NCI-H526 treated with DMSO at 0.1 percent for 48 hours (cell line): ENCODE measurements around the gene ACTBL2.
"Not testable (repeated sequence)": the region's sequence is repeated elsewhere in the genome, so short reads cannot be mapped to it uniquely, and the experiment has no call there.

Experiments
- DNase-seq: peaks from one replicate; lab custom pipeline; 2025; lab: John Stamatoyannopoulos, UW

Gene ACTBL2

DNA sequence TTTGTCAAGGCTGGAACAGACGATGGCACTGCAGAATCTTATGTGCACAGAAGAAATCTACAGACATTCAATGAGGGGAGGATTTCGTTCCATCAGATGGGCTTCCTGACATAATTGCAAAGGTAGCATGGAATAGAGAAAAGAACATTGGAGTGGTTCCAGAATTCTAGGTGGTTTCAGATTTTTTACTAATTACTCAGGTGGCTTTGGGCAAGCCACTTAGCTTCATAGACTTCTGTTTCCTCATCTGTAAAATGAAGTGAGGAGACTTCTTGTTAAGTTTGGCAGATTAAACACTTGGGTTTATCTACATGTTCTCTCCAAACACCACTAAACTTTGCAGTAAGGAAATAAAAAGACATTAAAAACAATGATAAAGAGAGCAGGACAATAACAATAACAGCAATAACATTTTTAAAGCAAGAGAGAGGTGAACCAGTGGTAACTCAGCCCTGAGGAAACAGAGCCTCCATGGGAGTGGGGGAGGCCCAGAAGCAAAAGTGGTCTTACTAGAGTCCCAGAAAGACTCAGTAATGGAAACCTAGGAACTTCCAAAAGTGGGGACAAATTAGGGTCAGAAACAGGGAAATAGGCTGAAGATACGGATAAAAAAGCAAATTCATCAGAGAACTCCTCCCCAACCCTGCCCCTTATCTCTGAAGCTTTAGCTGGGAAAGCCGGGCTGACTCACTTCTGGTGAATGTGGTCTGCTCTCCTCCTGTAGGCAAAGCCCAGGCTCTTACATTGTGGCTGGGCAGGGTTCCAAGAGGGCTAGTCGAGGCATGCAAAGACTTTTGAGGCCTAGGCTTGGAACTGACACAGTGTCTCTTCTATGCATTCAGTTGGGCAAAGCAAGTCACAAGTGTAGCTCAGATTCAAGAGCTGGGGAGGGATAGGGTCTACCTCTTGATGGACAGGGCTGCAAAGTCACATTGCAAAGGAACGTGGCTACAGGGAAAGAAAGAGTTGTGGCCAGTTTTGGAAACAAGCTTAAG, 11.8 kb upstream of the ACTBL2 start:
- DNase-seq, result no peak

DNA sequence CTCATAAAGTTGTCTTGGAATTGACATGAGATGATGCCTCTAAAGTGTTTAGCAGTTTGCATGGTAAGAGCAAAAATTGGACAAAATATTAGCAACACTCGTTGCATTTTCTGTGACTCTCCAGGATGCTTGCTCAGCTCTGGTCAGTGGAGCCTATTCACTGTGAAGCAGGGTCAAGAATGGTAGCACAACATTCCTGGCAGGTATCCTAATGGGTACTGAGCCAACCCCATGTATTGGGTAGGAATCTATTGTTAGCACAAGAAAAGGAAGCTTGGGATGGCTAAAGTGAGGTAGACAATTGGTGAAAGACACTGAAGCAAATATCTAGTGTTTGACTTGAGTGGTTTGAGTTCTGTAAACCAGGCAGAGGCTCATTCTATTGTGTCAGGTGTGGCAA, 10.4 kb upstream of the ACTBL2 start:
- DNase-seq, result no peak

DNA sequence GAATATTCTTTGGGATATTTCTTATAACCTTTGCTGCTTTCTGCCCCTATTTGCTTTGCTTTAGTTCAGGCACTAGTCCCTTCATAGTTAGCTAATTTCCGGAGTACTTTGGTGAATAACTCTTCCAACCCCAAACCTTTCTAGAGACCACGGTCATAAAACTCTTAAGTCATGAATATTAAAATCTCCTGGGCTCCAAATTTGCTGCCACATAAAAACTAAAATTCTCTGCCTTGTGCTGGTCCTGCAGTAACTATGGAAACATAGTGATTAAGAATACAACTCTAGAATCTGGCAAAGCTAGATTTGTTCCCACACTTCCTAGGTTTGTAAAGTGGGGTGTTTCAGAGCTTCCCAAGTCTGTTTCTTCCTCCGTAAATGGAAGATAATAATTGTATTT, 10.0 kb upstream of the ACTBL2 start:
- DNase-seq, result no peak

DNA sequence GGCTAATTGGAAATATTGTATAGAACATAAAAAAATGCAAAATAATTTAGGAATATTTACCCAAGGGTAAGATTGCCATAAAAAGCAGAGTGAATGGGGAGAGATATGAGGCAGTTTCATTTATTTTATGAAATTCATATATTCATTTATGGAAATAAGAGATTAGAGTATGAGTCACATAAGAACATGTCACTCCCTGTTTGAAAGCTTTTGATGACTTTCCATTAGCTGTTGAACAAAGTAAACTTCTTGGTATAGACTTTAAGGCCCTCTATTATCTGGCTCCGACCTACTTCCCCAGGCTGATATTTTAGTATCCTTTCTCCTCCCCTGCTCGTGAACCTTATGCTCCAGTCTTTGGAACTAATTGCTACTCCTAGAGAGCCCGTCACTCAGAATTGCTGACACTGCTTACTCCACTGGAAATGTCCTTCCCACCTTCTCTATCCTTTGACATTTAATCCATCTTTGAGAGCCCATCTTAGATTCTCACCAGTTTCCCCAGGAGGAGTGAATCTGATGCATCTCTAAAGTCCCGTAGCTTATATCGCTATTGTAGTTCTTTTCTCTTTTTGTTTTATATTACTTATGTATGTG, 8.9 kb upstream of the ACTBL2 start:
- no peak for DNase-seq

DNA sequence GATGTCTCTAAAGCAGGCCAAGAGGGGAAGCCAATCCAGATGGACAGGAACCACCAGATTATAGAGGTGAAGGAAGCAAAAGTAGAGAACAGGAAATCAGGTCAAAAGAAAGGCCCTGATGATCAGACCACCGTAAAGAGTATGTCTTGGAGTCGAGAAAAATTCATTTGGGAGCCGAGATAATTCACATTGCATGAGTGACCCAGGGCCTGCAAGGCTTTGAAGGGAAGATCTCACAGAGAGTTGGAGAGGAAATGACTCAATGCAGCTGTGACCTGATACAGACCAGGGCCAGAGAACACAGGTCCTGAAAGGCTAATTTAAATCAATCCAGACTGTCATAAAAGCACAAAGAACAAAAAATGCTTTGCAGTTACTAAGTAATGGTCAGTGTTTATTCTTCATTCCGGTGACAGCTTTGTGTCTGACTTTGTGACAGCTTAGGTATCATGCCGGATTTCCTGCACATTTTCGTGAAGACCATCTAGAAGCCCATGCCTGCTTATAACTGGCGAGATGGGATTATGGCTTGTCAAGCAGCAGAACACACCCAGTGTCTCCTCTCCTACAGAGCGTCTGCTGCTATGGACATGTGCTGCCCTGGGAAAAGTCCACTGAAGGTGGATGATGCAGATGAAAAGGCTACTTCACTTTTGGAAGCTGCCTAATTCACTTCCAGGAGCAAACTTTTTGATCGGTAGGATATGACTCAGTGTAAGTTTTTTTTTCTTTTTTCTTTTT, 5.8 kb upstream of the ACTBL2 start:
- no peak for DNase-seq

DNA sequence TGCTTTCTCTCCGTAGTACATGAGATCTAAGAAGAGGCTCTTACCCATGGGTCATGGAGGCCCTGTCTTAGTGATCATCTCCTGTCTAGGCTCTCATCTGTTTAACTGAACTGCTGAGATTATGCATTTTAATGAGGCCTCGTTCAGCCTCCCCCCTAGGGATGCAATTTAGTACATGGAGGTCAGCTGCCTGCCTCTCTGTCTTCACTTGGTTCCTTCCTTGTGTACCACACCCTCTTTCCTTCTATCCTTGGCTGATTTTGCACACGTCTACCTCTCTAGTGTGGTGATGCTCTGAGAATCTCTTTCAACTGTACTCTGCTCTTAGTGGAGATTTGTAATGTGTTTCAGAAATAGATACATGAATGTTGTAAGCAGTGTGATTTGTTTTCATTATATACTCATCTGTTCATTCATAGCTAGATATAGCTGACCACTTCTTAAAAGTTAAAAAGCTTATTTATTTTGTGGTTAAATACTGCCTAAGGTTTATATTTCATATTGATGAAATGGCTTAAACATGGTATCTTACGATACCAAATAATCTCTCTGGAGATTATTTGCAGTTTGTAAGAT, 3.5 kb upstream of the ACTBL2 start:
- DNase-seq, result no peak

DNA sequence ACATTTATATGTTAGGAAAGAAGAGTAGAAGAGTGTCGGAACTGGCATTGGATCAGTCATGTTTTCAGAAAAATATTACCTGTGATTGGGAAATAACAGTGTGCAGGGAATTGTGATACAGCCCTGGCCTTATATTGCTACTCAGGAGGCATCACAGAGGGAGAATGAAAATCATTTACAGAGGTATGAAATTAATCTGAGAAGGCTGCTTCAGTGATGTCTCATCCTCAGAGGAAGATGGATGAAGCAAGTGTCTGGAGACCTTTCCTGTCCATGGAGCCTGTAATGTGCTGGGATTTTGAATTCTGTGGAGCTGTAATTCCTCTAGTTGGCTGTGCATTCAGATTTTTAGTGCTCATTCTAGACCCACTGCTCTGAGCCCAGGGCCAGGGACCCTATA, 3.8 kb downstream of the ACTBL2 start:
- no peak for DNase-seq

DNA sequence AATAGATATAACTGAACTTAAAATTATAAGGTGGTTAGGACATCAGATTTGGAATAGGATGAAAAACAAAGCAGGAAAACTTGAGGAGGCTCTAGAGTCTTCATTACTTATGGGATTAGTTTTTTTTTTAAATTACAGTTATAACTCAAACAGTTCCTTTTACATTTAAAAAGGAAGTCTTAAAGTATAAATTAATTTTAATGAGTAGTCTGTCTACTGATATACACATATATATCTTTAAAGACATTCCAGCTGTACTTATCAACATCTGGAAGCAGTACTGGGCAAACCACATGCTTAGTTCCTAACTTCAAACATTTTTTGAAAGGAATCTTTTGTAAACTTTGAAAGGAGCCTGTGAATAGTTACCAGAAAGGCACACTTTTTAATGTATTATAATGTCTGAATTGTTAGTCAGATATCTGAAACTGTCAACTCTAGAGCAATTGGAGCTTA, 6.0 kb downstream of the ACTBL2 start:
- no peak for DNase-seq

DNA sequence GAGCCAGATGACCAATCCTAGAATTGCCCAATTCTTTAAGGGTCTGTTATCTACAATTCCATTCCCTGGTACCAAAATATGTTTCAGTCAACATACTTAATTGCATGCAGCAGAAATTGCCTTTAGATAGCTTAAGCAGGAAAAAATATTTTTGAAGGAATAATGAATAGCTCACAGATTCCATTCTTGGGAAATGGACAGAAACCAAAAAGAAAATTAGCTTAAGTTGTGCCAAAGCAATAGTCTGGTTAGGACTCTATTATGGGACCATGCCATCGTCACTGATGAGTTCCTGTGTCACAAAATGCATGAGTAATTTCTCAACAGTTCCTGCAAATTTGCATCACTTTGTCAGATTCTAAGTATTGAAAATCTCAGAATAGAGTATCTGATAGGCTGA, 12.3 kb downstream of the ACTBL2 start:
- DNase-seq, result no peak

DNA sequence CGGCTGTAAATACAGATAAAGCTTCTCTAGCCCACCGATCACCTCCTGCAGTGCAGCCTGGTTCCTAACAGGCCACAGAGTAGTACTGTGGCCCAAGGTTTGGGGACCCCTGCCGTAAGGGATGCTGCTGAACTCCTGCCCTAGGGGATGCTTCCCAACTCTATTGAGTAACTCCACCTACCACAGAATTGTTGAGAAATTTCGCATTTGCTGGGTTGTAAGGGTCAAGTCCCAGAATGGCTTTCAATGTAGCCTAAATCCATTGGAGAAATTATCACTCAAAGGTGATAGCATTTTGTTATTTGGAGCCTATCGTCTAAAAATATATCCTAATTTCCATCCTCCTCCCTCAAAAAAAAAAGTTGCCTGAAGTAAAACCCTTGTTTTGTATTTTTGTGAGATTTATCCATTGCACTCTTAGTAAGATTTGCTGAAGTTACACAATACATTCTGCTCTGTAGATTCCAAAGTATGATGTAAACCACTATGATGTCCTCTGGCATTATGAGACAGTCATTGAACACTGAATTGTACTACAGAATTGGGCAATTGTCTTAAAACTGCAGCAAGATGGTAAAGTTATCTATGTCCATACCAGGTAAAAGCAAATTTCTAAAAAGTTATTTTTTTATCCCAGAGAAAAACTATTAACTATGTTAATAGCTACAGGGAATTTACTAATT, 14.0 kb downstream of the ACTBL2 start:
- DNase-seq, result no peak

DNA sequence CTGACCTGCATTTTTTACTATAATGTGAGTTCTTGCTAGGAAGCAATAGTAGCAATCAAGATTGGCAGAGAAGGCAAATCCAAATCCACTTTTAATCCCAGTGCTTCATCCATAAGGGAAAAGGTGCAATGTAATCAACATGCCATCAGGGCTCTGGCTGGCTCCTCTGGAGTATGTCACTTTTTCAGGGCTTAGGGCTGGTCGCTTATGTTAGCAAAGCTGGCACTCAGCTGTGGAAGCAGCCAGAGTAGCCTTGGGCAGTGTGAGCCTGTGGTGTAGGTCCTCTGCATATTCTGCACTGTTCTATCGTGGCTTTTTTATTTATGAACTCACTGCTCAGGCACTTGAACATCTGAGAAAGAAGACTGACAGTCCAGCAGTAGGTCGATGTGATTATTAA, 16.1 kb downstream of the ACTBL2 start:
- DNase-seq, result no peak

DNA sequence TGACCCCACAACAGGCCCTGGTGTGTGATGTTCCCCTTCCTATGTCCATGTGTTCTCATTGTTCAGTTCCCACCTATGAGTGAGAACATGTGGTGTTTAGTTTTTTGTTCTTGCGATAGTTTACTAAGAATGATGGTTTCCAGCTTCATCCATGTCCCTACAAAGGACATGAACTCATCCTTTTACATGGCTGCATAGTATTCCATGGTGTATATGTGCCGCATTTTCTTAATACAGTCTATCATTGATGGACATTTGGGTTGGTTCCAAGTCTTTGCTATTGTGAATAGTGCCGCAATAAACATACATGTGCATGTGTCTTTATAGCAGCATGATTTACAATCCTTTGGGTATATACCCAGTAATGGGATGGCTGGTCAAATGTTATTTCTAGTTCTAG, 22.6 kb downstream of the ACTBL2 start:
- not testable (repeated sequence) for DNase-seq

DNA sequence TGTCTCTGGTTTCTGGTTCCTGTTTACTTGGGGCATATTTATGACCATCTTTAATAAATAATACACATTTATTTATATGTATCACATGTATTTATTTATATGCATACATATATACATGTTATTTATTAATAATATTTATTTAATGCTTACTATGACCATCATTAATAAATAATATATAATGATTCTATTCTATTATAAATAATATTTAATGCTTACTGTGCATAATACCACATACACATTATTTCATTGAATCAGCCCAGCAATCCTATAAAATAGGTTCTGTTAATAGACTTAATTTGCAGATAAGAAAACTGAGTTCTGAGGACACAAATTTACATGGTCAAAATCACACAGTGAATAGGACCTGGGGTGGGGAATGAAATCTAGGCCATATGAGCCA, 24.2 kb downstream of the ACTBL2 start:
- DNase-seq, result no peak

DNA sequence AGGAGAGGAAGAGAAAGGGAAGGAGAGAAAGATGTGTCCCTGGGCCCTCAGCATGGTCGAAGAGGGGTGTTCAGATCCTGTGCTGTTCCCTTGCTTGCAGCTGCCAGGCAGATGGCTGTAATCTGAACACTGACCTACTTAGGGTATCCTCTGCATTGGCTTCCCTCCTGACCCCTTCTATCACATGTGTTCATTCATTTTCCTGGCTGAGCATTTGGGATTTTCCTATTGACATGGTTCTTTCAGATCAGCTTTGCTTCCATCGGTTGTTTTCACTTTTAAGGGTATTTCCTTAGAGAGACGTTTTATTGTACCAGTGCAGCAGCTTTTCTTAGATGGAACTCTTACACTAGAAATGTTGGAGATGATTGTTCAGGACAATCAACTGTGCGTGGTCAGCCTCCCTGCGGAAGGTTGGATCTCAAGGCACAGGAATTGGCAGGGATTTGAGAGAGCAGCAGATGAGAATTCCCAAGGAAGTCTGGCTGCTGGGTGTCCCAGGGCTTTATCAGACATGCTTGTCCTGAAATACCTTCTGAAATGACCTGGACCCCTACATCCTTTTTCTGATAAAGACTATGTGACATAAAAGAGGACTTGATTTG, 26.0 kb downstream of the ACTBL2 start:
- DNase-seq, result no peak

DNA sequence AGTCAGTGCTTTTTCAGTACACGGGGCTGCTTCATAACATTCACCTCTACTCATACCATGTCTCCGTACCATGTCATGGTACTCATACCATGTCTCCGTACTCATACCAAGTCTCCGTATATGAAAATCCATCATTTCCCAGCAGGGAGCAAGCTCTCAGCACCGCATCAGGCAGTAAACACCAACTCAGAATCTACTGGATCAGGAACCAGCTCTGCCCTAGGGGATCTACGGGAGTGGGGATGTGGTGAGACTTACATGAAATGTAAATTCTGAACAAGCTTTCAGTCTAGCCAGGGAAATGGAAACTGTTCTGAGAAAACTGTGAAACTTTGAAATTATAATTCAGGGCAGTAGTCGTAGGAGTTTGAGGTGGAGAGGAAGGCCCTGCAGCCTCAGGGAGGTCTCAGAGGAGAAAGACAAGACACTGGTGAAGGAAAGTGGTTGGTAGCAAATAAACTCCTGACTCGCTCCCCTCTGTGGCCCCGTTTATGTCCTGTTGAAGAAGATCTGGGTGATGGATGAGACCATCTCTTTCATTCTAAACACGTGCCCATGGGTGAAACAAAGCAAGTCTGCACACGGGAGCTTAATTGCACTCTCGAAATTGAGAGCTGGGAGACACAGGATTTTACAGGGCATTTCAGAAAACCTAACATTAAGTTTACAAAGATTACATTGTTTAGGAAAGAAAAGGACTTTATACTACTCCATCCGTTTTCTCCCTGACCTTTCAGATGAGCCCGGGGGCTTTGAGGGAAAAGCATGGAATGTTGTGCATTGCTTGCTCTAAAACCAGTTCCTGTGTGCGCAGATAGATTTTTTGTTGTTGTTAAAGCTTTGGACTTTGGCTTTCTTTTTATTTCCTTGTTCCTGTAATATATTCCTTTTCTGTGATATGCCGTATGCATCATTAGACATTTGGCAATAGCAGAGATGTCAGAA, 26.8 kb downstream of the ACTBL2 start:
- DNase-seq, result no peak

DNA sequence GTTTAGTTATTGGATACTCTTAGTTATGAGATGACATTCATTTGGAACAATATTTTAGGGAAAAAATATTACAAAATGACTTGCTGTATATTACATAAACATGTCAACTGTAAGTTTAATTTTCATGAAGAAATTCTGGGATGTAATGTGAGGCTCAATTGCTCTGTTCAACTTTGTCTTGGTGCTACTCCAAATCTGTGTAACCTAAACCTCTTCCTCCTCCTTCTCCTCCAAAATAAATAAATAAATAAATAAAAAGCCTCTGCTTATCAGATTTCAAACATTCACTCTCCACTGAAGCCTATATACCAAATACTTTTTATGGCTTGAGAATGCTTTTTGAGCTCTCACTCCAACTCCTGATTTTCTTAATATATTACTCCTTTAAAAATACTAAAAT, 27.7 kb downstream of the ACTBL2 start:
- DNase-seq, result no peak

DNA sequence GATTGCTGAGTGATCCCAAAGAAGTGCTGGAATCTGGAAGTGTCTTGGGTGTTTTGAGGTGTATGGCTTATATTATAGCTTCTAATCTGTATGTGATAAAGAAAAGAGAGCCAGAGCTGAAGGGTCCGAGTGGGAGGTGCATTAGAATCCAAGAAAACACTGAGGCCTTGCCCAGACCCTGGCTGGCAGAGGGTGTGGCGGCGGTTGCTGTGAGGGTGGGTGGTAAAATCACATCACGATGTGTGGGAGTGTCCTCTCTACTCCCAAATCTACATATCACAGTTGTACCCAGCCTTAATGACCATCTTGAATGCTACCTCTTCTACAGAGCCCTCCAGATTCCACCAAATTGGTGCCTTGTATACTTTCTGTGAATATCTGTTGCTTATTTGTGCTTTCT, 28.9 kb downstream of the ACTBL2 start:
- DNase-seq, result no peak

DNA sequence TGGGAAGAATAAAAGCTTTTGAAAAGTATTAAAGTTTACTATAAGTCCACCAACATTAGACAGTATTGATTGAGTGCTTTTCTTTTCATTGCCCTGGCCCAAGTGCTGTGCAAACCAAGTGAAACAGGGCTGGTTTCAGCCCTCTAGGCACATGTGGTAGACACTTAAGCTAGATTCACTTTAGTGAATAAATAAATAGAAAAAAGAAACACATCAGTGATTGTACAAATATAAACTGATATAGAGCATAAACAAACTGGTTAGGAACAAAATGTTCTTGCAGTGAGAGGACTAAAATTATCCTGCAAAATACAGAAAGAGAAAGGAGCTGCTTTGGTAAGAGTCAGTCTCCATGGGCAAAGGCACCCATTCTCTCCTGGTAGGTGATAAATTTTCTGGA, 29.7 kb downstream of the ACTBL2 start:
- no peak for DNase-seq

DNA sequence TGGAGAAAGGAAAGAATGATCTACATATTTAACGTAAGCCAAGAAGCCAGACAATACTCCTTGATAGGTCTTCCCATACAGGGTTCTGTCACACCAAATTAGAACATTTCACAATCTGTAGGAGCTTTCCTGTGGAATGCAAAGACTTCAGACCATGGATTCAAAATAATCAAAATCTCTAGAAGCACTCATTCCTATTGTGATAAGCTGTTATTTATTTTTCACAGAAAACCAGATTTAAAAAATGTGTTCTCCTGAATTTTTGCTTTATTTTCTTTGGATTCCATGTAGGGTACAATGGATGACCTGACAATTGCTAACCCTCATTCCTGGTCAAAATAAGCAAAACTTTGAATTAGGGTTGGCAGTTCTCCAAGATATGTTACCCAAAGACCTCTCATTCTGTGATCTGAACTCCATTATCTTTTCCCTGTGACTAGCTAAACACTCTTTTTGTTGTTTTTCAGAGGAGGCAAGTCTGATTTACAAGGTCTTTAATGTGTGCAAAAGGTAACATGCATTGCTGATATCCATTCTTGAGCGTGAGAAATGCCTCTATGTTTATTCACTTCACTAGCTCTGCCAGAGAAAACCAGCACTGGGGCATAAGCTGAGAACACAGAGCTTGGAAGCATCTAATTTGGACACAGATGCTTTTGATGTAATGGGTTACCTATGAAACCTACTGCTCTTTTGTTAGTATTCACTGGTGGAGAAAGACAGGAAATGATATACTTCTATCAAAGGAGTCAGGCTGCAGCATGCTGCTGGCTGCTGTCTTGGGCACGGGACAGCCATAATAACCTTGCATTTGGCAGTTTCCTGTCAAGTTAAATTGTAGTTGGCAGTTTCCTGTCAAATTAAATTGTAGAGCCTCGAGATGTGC, 31.4 kb downstream of the ACTBL2 start:
- DNase-seq, result no peak
